ENCODE measurements around the gene TXLNB. TPM values are rescaled to one million over a fixed set of nuclear protein-coding genes. Genes with fewer than 3 reads are reported as not detected.

TXLNB gene
- total RNA-seq, 2 donors from 2014 or later = 0.42 to 0.52 TPM

- no peak overlapping the region for H3K27ac Mint-ChIP-seq
- no peaks in the 10 kb centered on the region for H3K9me3 ChIP-seq (ENCODE audit: control insufficient read depth, low read length, poor library complexity, severe bottlenecking)
- no peak for DNase-seq
- no peak for ATAC-seq
- no peak overlapping the region for H3K4me3 Mint-ChIP-seq
- H3K4me1 Mint-ChIP-seq = peaks cover 14% of the 10 kb centered on the region
- H3K36me3 Mint-ChIP-seq (ENCODE audit: low read depth) = peaks cover 3% of the 10 kb centered on the region
- no peaks in the 10 kb centered on the region for H3K27me3 Mint-ChIP-seq
These were observed 14.2 kb downstream of the TXLNB start for GRCh38 chr6:139277587-139277986.

GRCh38 chr6:139277161-139277560 lies 14.6 kb downstream of the TXLNB start:
- no peak for ATAC-seq
- H3K27ac Mint-ChIP-seq = no peak overlapping the region

GRCh38 chr6:139275279-139276055 lies 16.3 kb downstream of the TXLNB start:
- Mint-ChIP-seq H3K27ac (no peak overlapping the region), H3K27me3 (no peaks in the 10 kb centered on the region)

More at GRCh38 chr6:139277161-139277560, 14.6 kb downstream of the TXLNB start:
- no peaks in the 10 kb centered on the region for H3K9me3 ChIP-seq (ENCODE audit: control insufficient read depth, low read length, poor library complexity, severe bottlenecking)
- no peaks in the 10 kb centered on the region for H3K27me3 Mint-ChIP-seq
- peaks cover 14% of the 10 kb centered on the region for H3K4me1 Mint-ChIP-seq
- no peak overlapping the region for H3K4me3 Mint-ChIP-seq
- H3K36me3 Mint-ChIP-seq (ENCODE audit: low read depth) = peaks cover 3% of the 10 kb centered on the region
- no peak for DNase-seq

GRCh38 chr6:139271056-139271455 lies 20.7 kb downstream of the TXLNB start:
- no peak overlapping the region for H3K4me3 Mint-ChIP-seq
- H3K9me3 ChIP-seq (ENCODE audit: control insufficient read depth, low read length, poor library complexity, severe bottlenecking) = no peaks in the 10 kb centered on the region
- ATAC-seq (peak; percentile 36), DNase-seq (no peak)
- H3K36me3 Mint-ChIP-seq (ENCODE audit: low read depth) = peaks cover 3% of the 10 kb centered on the region
- no peak overlapping the region for H3K27ac Mint-ChIP-seq
- no peaks in the 10 kb centered on the region for H3K27me3 Mint-ChIP-seq
- H3K4me1 Mint-ChIP-seq = peaks cover 6% of the 10 kb centered on the region

More at GRCh38 chr6:139275279-139276055, 16.3 kb downstream of the TXLNB start:
- ATAC-seq (no peak), DNase-seq (no peak)
- H3K36me3 Mint-ChIP-seq (ENCODE audit: low read depth) = peaks cover 3% of the 10 kb centered on the region
- H3K4me3 Mint-ChIP-seq = no peak overlapping the region
- H3K9me3 ChIP-seq (ENCODE audit: control insufficient read depth, low read length, poor library complexity, severe bottlenecking) = no peaks in the 10 kb centered on the region
- H3K4me1 Mint-ChIP-seq = peaks cover 14% of the 10 kb centered on the region

GRCh38 chr6:139270249-139270648 lies 21.5 kb downstream of the TXLNB start:
- Mint-ChIP-seq H3K36me3 (ENCODE audit: low read depth) (peaks cover 3% of the 10 kb centered on the region), H3K4me3 (no peak overlapping the region), H3K27me3 (no peaks in the 10 kb centered on the region), H3K4me1 (peaks cover 6% of the 10 kb centered on the region), H3K27ac (no peak overlapping the region)
- no peak for ATAC-seq
- H3K9me3 ChIP-seq (ENCODE audit: control insufficient read depth, low read length, poor library complexity, severe bottlenecking) = no peaks in the 10 kb centered on the region
- DNase-seq = no peak

GRCh38 chr6:139265512-139266190 lies 26.1 kb downstream of the TXLNB start:
- Mint-ChIP-seq H3K27me3 (no peaks in the 10 kb centered on the region), H3K4me3 (no peak overlapping the region), H3K4me1 (peaks cover 24% of the 10 kb centered on the region), H3K27ac (peak overlapping the region; percentile 9), H3K36me3 (ENCODE audit: low read depth) (no peaks in the 10 kb centered on the region)
- ATAC-seq (no peak), DNase-seq (no peak)
- H3K9me3 ChIP-seq (ENCODE audit: control insufficient read depth, low read length, poor library complexity, severe bottlenecking) = no peaks in the 10 kb centered on the region

GRCh38 chr6:139262519-139263300 lies 29.1 kb downstream of the TXLNB start:
- DNase-seq (no peak), ATAC-seq (peak; percentile 88)
- H3K9me3 ChIP-seq (ENCODE audit: control insufficient read depth, low read length, poor library complexity, severe bottlenecking) = no peaks in the 10 kb centered on the region
- Mint-ChIP-seq H3K4me3 (peak overlapping the region; percentile 85), H3K27ac (peak overlapping the region; percentile 94), H3K36me3 (ENCODE audit: low read depth) (peaks cover 3% of the 10 kb centered on the region), H3K4me1 (peaks cover 34% of the 10 kb centered on the region), H3K27me3 (no peaks in the 10 kb centered on the region)

- H3K36me3 Mint-ChIP-seq (ENCODE audit: low read depth) = peaks cover 3% of the 10 kb centered on the region
- H3K4me3 Mint-ChIP-seq = peak overlapping the region; percentile 68
- H3K9me3 ChIP-seq (ENCODE audit: control insufficient read depth, low read length, poor library complexity, severe bottlenecking) = no peaks in the 10 kb centered on the region
- H3K27me3 Mint-ChIP-seq = no peaks in the 10 kb centered on the region
- H3K27ac Mint-ChIP-seq = peak overlapping the region; percentile 53
- DNase-seq (no peak), ATAC-seq (peak; percentile 19)
- H3K4me1 Mint-ChIP-seq = peaks cover 50% of the 10 kb centered on the region
These were observed 33.9 kb downstream of the TXLNB start for GRCh38 chr6:139257821-139258398.

- Mint-ChIP-seq H3K27me3 (no peaks in the 10 kb centered on the region), H3K4me3 (peak overlapping the region; percentile 53), H3K4me1 (peaks cover 44% of the 10 kb centered on the region), H3K27ac (peak overlapping the region; percentile 53), H3K36me3 (ENCODE audit: low read depth) (peaks cover 3% of the 10 kb centered on the region)
- no peaks in the 10 kb centered on the region for H3K9me3 ChIP-seq (ENCODE audit: control insufficient read depth, low read length, poor library complexity, severe bottlenecking)
- ATAC-seq (peak; percentile 48), DNase-seq (no peak)
These were observed 34.5 kb downstream of the TXLNB start for GRCh38 chr6:139257291-139257690.

GRCh38 chr6:139256087-139256486 lies 35.7 kb downstream of the TXLNB start:
- ATAC-seq (no peak), DNase-seq (no peak)
- Mint-ChIP-seq H3K27ac (peak overlapping the region; percentile 53), H3K27me3 (no peaks in the 10 kb centered on the region), H3K4me3 (no peak overlapping the region), H3K36me3 (ENCODE audit: low read depth) (peaks cover 3% of the 10 kb centered on the region), H3K4me1 (peaks cover 49% of the 10 kb centered on the region)
- H3K9me3 ChIP-seq (ENCODE audit: control insufficient read depth, low read length, poor library complexity, severe bottlenecking) = no peaks in the 10 kb centered on the region

GRCh38 chr6:139254196-139254595 lies 37.6 kb downstream of the TXLNB start:
- Mint-ChIP-seq H3K27ac (peak overlapping the region; percentile 14), H3K4me3 (no peak overlapping the region)

GRCh38 chr6:139253656-139254055 lies 38.1 kb downstream of the TXLNB start:
- ATAC-seq (no peak), DNase-seq (no peak)
- Mint-ChIP-seq H3K27ac (peak overlapping the region; percentile 14), H3K4me3 (no peak overlapping the region), H3K4me1 (peaks cover 53% of the 10 kb centered on the region), H3K36me3 (ENCODE audit: low read depth) (peaks cover 2% of the 10 kb centered on the region), H3K27me3 (no peaks in the 10 kb centered on the region)
- no peaks in the 10 kb centered on the region for H3K9me3 ChIP-seq (ENCODE audit: control insufficient read depth, low read length, poor library complexity, severe bottlenecking)

More at GRCh38 chr6:139254196-139254595, 37.6 kb downstream of the TXLNB start:
- Mint-ChIP-seq H3K27me3 (no peaks in the 10 kb centered on the region), H3K36me3 (ENCODE audit: low read depth) (peaks cover 2% of the 10 kb centered on the region), H3K4me1 (peaks cover 56% of the 10 kb centered on the region)
- no peak for ATAC-seq
- no peak for DNase-seq
- no peaks in the 10 kb centered on the region for H3K9me3 ChIP-seq (ENCODE audit: control insufficient read depth, low read length, poor library complexity, severe bottlenecking)
